Measurements from ENCODE around the gene SLC35G2. TPM values are rescaled to one million over a fixed set of nuclear protein-coding genes. Genes with fewer than 3 reads are reported as not detected.
A peak's percentile ranks its signal among the peaks of the same experiment; 100 is the strongest.
"Not testable (repeated sequence)": the region's sequence is repeated elsewhere in the genome, so short reads cannot be mapped to it uniquely, and the experiment has no call there.

Gene SLC35G2
- total RNA-seq, 2 donors from 2014 or later: 0.74 to 1.2 TPM

DNA sequence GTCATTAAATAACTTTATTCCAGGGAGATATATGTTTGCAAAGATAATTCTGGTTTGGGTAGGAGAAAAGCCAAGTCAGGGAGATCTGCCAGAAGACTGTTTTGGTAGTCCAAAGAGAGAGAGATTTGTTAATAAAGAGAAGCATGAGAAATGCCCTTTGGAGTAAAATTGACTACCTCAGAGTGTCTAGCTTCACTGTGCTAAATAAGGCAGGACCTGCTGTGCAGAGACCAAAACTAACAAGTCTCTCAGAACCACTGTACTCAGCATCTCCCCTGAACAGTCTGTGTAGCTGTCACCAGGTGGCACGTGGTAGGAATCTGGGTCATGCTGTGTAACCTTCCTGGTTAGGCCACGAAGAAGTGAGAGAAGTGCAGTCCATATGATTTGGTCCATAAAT lies 31.6 kb upstream of the SLC35G2 start:
- Histone ChIP-seq H3K36me3 (no peaks in the 10 kb centered on the region), H3K27ac (peak overlapping the region; percentile 0), H3K27me3 (no peaks in the 10 kb centered on the region), H3K4me3 (no peak overlapping the region), H3K9ac (ENCODE audit: low read depth in 2 of 2, low read length in 2 of 2) (no peak overlapping the region), H3K4me1 (no peaks in the 10 kb centered on the region), H3K9me3 (no peaks in the 10 kb centered on the region)
- intact Hi-C loops (cut with DNase I): no loop called here
- TF ChIP-seq, protein P1, sequence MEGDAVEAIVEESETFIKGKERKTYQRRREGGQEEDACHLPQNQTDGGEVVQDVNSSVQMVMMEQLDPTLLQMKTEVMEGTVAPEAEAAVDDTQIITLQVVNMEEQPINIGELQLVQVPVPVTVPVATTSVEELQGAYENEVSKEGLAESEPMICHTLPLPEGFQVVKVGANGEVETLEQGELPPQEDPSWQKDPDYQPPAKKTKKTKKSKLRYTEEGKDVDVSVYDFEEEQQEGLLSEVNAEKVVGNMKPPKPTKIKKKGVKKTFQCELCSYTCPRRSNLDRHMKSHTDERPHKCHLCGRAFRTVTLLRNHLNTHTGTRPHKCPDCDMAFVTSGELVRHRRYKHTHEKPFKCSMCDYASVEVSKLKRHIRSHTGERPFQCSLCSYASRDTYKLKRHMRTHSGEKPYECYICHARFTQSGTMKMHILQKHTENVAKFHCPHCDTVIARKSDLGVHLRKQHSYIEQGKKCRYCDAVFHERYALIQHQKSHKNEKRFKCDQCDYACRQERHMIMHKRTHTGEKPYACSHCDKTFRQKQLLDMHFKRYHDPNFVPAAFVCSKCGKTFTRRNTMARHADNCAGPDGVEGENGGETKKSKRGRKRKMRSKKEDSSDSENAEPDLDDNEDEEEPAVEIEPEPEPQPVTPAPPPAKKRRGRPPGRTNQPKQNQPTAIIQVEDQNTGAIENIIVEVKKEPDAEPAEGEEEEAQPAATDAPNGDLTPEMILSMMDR (IDR thresholded peaks at IDR 0.05): no peak
- peak; percentile 19 for DNase-seq

DNA sequence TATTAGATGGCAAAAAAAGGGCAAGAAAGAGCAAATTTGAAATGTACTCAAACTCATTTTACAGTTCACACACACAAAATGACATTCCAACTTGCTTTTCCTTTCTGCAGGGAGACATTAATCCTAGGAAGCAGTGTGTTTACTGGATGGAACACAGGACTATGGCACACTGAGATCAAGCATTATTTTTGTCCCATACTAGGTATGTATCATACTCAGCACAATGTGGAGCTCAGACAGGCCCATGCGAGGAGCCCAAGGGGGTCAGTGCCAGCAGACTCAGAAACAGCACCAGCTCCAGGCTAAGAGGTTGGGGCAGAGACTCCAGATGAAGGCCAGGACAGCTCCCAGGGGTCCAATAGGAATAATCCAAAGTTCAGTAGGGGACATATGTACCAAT lies 30.8 kb upstream of the SLC35G2 start:
- H3K36me3 ChIP-seq: no peaks in the 10 kb centered on the region
- no peaks in the 10 kb centered on the region for H3K9me3 ChIP-seq
- H3K9ac ChIP-seq (ENCODE audit: low read depth in 2 of 2, low read length in 2 of 2): no peak overlapping the region
- H3K4me1 ChIP-seq: no peaks in the 10 kb centered on the region
- no peak overlapping the region for H3K27ac ChIP-seq
- no peak overlapping the region for H3K4me3 ChIP-seq
- intact Hi-C loops (cut with DNase I): no loop called here
- no peaks in the 10 kb centered on the region for H3K27me3 ChIP-seq
- TF ChIP-seq, protein P1 (IDR thresholded peaks at IDR 0.05): no peak
- DNase-seq: no peak

DNA sequence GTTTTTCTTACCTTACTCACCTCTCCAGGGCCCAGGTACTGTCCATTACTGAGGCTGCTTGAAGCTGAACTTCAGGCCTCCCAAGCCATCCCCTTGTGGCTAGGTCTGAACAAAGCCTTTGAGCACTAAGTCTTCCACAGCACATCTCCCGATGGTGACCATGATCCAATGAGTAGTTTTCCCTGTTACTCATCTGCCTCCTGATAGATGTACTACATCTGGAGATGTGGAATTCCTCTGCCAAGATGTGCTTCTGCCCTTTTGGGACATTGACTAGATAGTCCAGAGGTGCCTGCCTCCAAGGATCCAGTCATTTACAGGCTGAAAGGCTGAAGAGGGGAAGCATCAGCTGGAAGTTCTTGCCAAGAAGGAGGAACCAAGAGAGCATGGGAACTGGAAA lies 28.9 kb upstream of the SLC35G2 start:
- H3K4me1 ChIP-seq: no peaks in the 10 kb centered on the region
- no peaks in the 10 kb centered on the region for H3K36me3 ChIP-seq
- TF ChIP-seq, protein P1 (IDR thresholded peaks at IDR 0.05): no peak
- intact Hi-C loops (cut with DNase I): no loop called here
- no peak overlapping the region for H3K4me3 ChIP-seq
- no peak overlapping the region for H3K27ac ChIP-seq
- H3K9me3 ChIP-seq: no peaks in the 10 kb centered on the region
- DNase-seq: no peak
- no peak overlapping the region for H3K9ac ChIP-seq (ENCODE audit: low read depth in 2 of 2, low read length in 2 of 2)
- no peaks in the 10 kb centered on the region for H3K27me3 ChIP-seq

DNA sequence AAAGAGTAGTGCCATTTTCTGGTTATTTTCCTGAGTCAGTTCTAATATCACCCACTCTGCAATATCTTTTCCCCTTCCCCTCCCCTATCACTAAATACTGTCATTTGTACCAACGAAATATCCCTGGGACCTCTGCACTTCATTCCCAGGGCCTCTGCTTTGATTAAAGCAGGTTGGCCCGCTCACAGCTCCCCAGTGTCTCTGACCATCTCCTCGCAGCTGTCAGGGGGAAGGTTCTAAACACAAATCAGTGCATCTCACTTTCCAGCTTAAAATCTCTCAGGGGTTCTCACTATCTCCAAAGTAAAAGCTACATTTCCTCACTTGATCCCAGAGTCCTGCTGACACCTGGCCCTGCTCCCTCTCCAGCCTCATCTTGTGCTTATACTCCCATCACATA lies 28.1 kb upstream of the SLC35G2 start:
- Histone ChIP-seq H3K9ac (ENCODE audit: low read depth in 2 of 2, low read length in 2 of 2) (no peak overlapping the region), H3K36me3 (no peaks in the 10 kb centered on the region)
- no peak for DNase-seq

DNA sequence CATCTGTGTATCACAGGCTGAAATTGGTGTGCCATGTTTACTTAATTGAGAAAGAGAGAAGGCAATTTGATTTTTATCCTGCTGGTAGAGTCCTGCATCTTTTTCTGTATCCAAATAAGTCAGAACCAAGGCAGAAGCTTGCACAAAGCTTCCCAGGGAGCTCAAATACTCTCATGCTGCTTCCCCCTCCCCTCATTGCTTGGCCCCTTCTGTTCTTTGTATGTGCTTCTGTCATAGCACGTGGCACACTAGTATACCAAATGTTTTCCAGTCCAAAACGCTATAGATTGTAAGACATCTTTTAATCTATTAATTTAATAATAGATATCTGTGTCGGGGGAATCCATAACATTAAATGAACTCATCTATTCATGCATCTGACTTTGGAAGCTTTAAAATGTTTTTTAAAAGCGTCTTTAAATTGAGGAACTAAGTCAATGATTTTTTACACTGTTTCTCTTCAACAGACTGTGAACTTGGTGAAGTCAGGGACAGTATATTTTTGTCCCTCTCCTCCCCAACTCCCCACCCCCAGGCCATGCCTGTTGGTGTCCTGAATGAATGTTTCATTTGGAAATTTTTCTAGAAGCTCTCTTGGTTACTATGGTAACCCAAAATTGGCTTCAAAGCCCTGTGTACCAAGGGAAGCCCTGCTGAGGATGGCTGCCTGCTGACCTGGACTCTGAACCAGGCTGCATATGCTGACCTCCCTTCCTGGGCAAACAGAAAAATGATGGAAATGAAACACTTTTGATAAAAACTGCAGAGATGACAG lies 26.2 kb upstream of the SLC35G2 start:
- DNase-seq: no peak
- no peak overlapping the region for H3K27ac ChIP-seq
- H3K36me3 ChIP-seq: no peaks in the 10 kb centered on the region
- H3K9ac ChIP-seq (ENCODE audit: low read depth in 2 of 2, low read length in 2 of 2): no peak overlapping the region
- intact Hi-C loops (cut with DNase I): no loop called here
- no peak overlapping the region for H3K4me3 ChIP-seq
- no peaks in the 10 kb centered on the region for H3K27me3 ChIP-seq
- TF ChIP-seq, protein P1 (IDR thresholded peaks at IDR 0.05): no peak
- H3K9me3 ChIP-seq: no peaks in the 10 kb centered on the region
- H3K4me1 ChIP-seq: no peaks in the 10 kb centered on the region

More for the DNA sequence above, 28.1 kb upstream of the SLC35G2 start:
- H3K9me3 ChIP-seq: no peaks in the 10 kb centered on the region
- no peak overlapping the region for H3K27ac ChIP-seq
- TF ChIP-seq, protein P1 (IDR thresholded peaks at IDR 0.05): no peak
- H3K4me3 ChIP-seq: no peak overlapping the region
- H3K27me3 ChIP-seq: no peaks in the 10 kb centered on the region
- no peaks in the 10 kb centered on the region for H3K4me1 ChIP-seq
- intact Hi-C loops (cut with DNase I): no loop called here

DNA sequence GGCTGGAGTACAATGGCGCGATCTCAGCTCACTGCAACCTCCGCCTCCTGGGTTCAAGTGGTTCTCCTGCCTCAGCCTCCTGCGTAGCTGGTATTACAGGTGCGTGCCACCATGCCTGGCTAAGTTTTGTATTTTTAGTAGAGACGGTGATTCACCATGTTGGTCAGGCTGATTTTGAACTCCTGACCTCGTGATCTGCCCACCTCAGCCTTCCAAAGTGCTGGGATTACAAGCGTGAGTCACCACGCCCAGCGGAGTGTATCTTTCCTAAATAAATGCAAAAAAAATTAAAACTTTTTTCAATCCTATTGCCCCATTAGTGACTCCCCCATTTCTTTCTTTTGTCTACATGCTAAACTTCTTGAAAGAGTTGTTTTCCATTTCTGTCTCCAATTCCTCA lies 17.8 kb upstream of the SLC35G2 start:
- H3K27me3 ChIP-seq; H3K9me3 ChIP-seq; H3K27ac ChIP-seq; intact Hi-C loops (cut with DNase I); H3K9ac ChIP-seq (ENCODE audit: low read depth in 2 of 2, low read length in 2 of 2); DNase-seq; H3K4me3 ChIP-seq; H3K36me3 ChIP-seq; H3K4me1 ChIP-seq: not testable (repeated sequence)
